Epithelial cell of esophagus (primary cell): ENCODE results near the gene BLTP1.

Source experiments
- DNase-seq: peaks from one replicate; pipeline ENCODE4 v3.0.0; 2010; ENCODE audit warnings: low read depth
- H3K4me3 ChIP-seq: 2 replicates; pipeline ENCODE4 v1.5.1; 2011; ENCODE audit warnings: mild to moderate bottlenecking, low read length, control low read depth
- TF ChIP-seq, protein P1 (sequence below): IDR thresholded peaks from 2 replicates; pipeline ENCODE4 v1.5.1; 2011; ENCODE audit warnings: low read depth, mild to moderate bottlenecking, low read length, control low read depth, inconsistent platforms; ENCODE audit not compliant: insufficient read depth; ENCODE audit errors: missing control alignments

The BLTP1 gene

GRCh38 chr4:122119739-122120138, 32.4 kb upstream of the BLTP1 start:
- DNase-seq = peak; percentile 44
- TF ChIP-seq, protein P1, sequence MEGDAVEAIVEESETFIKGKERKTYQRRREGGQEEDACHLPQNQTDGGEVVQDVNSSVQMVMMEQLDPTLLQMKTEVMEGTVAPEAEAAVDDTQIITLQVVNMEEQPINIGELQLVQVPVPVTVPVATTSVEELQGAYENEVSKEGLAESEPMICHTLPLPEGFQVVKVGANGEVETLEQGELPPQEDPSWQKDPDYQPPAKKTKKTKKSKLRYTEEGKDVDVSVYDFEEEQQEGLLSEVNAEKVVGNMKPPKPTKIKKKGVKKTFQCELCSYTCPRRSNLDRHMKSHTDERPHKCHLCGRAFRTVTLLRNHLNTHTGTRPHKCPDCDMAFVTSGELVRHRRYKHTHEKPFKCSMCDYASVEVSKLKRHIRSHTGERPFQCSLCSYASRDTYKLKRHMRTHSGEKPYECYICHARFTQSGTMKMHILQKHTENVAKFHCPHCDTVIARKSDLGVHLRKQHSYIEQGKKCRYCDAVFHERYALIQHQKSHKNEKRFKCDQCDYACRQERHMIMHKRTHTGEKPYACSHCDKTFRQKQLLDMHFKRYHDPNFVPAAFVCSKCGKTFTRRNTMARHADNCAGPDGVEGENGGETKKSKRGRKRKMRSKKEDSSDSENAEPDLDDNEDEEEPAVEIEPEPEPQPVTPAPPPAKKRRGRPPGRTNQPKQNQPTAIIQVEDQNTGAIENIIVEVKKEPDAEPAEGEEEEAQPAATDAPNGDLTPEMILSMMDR = no peak
- H3K4me3 ChIP-seq = no peak overlapping the region

- no peak for DNase-seq
- TF ChIP-seq, protein P1 = no peak
- H3K4me3 ChIP-seq = no peak overlapping the region
Observed at GRCh38 chr4:122121593-122121992, 30.5 kb upstream of the BLTP1 start.

DNA sequence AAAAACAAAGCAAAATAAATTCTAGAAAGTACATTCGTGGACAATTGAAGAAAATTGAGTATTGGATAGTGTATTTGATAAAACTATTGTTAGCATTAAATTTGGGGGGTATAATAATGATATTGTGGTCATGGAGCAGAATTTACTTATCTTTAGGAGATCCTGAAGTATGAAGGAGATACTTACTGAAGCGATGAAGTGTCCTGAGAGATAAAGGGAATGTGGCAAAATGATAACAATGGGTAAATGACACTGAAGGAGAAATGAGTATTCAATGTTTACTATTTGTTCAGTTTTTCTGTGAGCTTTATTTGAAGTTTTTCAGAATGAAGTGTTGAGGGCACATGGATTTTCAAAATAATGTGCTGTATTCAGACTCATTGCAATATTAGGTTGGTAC, 30.0 kb upstream of the BLTP1 start:
- H3K4me3 ChIP-seq = no peak overlapping the region
- no peak for DNase-seq
- TF ChIP-seq, protein P1 = no peak

GRCh38 chr4:122129061-122129460, 23.1 kb upstream of the BLTP1 start:
- TF ChIP-seq, protein P1 = no peak
- no peak for DNase-seq
- H3K4me3 ChIP-seq = no peak overlapping the region

- no peak overlapping the region for H3K4me3 ChIP-seq
- TF ChIP-seq, protein P1 = no peak
- DNase-seq = no peak
Observed at GRCh38 chr4:122131562-122132157, 20.5 kb upstream of the BLTP1 start.

GRCh38 chr4:122132891-122133290, 19.2 kb upstream of the BLTP1 start:
- peak; percentile 25 for DNase-seq
- H3K4me3 ChIP-seq = no peak overlapping the region
- TF ChIP-seq, protein P1 = no peak

GRCh38 chr4:122139139-122139538, 13.0 kb upstream of the BLTP1 start:
- no peak overlapping the region for H3K4me3 ChIP-seq
- DNase-seq = no peak
- TF ChIP-seq, protein P1 = no peak
